NCI-H1694 treated with DMSO at 0.1 percent for 48 hours (cell line): ENCODE results near the gene LSP1.

Source experiments
- DNase-seq: peaks from one replicate; lab custom pipeline; 2025; lab: John Stamatoyannopoulos, UW

The LSP1 gene

GRCh38 chr11:1890856-1891830 lies 38.3 kb downstream of the LSP1 start:
- DNase-seq, result no peak

- DNase-seq, result no peak
These were observed 38.9 kb downstream of the LSP1 start, which contains the start of gene PRR33 for GRCh38 chr11:1891831-1892115. PRR33 (minus strand) TSS chr11:1891895; CDS start chr11:1890584, 1,311 bp downstream.

GRCh38 chr11:1892116-1892515 lies 39.2 kb downstream of the LSP1 start:
- DNase-seq, result no peak

GRCh38 chr11:1892558-1892957 lies 39.7 kb downstream of the LSP1 start:
- DNase-seq, result no peak

- DNase-seq, result no peak
These were observed 40.9 kb downstream of the LSP1 start for GRCh38 chr11:1893581-1894359.

GRCh38 chr11:1894759-1895158 lies 41.9 kb downstream of the LSP1 start:
- no peak for DNase-seq

GRCh38 chr11:1896468-1896867 lies 43.6 kb downstream of the LSP1 start:
- DNase-seq, result no peak

- DNase-seq, result no peak
These were observed 44.0 kb downstream of the LSP1 start for GRCh38 chr11:1896923-1897322.

GRCh38 chr11:1899090-1899489 lies 46.2 kb downstream of the LSP1 start:
- no peak for DNase-seq

- no peak for DNase-seq
These were observed 46.8 kb downstream of the LSP1 start for GRCh38 chr11:1899686-1900085.

GRCh38 chr11:1906181-1906580 lies 53.3 kb downstream of the LSP1 start:
- no peak for DNase-seq

- no peak for DNase-seq
These were observed 53.9 kb downstream of the LSP1 start for GRCh38 chr11:1906611-1907423.

- no peak for DNase-seq
These were observed 55.7 kb downstream of the LSP1 start for GRCh38 chr11:1908618-1909017.

- DNase-seq, result no peak
These were observed 56.6 kb downstream of the LSP1 start for GRCh38 chr11:1909524-1909923.

GRCh38 chr11:1912289-1912878 lies 59.5 kb downstream of the LSP1 start:
- no peak for DNase-seq

GRCh38 chr11:1913271-1914060 lies 60.6 kb downstream of the LSP1 start:
- no peak for DNase-seq

- no peak for DNase-seq
These were observed 62.9 kb downstream of the LSP1 start for GRCh38 chr11:1915795-1916131.

GRCh38 chr11:1916132-1916985 lies 63.5 kb downstream of the LSP1 start:
- DNase-seq, result no peak

- no peak for DNase-seq
These were observed 64.2 kb downstream of the LSP1 start for GRCh38 chr11:1916986-1917522.
